SH-SY5Y (cell line): ENCODE data around the gene TNFSF10.

Experiments
- GATA2 ChIP-seq: IDR thresholded peaks from 2 replicates; pipeline ENCODE4 v1.6.1; 2011; ENCODE audit warnings: mild to moderate bottlenecking, low read depth, low read length
- GATA3 ChIP-seq: IDR thresholded peaks from 2 replicates; pipeline ENCODE4 v1.6.1; 2011; ENCODE audit warnings: low read depth, mild to moderate bottlenecking, low read length, moderate library complexity

Gene TNFSF10

DNA sequence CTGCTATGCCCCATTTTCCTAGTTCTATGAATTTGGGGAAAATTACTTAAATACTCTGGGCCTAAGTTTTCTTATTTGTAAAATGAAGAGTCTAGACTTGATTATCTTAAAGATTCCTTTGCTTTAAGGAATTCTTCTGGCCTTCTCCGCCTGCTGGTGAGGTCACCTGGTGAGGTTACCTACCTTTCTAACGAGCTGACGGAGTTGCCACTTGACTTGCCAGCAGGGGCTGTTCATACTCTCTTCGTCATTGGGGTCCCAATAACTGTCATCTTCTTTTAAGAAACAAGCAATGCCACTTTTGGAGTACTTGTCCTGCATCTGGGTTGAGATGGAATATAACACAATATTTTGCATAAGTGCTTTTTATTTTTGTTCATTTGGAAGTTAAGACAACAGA is 8.6 kb downstream of the TNFSF10 start:
- TF ChIP-seq GATA3 (no peak), GATA2 (no peak)

GRCh38 chr3:172513488-172513887 is 9.7 kb downstream of the TNFSF10 start:
- TF ChIP-seq GATA2 = no peak
- no peak for TF ChIP-seq GATA3

- TF ChIP-seq GATA2 (no peak), GATA3 (no peak)
Observed at GRCh38 chr3:172511783-172512762, 11.2 kb downstream of the TNFSF10 start.

- TF ChIP-seq GATA2 (no peak), GATA3 (no peak)
Observed at GRCh38 chr3:172506094-172506493, 17.1 kb downstream of the TNFSF10 start.

DNA sequence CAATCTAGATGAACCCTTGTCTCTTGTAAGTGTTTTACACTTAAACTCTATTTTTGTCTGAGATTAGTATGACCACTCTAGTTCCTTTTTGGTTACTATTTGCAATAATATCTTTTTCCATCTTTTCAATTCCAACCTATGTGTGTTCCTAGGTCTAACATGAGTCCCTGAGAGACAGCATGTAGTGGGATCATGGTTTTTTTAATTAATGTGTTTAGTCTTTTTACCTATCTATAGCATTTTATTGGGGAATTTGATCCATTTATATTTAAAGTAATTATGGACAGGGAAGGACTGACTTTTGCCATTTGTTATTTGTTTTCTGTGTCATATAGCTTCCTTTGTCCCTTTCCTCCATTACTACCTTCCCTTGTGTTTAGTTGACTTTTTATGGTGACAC is 21.7 kb downstream of the TNFSF10 start:
- TF ChIP-seq GATA2 = no peak
- no peak for TF ChIP-seq GATA3

DNA sequence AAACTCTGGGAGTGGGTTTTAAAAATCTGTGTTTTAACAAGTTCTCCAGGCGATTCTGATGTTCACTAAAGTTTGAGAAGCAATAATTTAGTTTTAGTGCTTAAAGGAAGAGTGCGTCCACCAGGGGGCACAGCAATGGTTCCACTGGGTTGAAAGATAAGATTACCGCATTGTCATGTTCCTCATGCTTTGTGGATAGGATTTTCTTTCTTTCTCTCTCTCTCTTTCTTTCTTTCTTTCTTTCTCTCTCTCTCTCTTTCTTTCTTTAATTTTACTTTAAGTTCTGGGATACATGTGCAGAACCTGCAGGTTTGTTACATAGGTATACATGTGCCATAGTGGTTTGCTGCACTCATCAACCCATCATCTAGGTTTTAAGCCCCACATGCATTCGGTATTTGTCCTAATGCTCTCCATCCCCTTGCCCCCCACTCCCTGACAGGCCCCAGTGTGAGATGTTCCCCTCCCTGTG is 33.0 kb downstream of the TNFSF10 start:
- peak; percentile 7; the same call in 1 of the 2 replicates for TF ChIP-seq GATA2

DNA sequence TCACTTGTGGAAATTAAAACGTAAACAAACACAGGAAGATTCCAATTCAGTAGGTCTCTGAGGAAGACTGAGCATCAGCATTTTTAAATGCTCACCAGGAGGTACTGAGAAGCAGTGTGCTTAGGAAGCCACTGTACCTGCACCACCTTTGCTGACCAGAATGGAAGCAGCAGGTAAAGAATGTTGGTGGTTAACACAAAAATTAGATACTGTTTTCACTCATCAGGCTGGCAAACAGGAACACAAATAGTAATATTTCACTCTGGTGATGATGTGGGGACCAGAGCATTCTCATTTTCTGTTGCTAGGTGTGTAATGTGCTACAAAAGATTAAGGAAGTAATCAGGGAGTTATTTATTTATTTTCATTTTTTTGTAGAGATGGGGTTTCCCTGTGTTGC is 45.1 kb downstream of the TNFSF10 start:
- TF ChIP-seq GATA2 (no peak), GATA3 (no peak)

DNA sequence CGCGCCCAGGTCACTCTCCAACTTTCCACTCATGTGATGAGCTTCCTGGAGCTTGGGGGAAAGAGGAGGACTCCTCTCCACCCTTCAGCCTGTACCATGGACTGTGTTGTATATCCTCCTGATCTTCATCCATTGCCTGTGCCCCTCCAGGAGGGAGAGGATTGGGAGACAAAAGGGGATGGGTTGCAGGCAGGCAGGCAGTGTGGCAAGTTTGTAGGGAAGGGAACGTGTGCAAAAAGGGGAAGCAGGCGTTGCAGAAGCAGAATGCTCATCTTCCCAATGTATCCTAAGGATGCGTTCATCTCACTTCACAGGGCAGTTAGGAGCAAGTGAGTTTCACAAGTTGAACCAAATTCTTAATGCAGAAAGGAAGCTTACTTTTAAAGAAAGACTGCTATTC is 46.9 kb downstream of the TNFSF10 start:
- TF ChIP-seq GATA3 (no peak), GATA2 (no peak)

GRCh38 chr3:172475703-172476102 is 47.5 kb downstream of the TNFSF10 start:
- TF ChIP-seq GATA3 = no peak
- TF ChIP-seq GATA2 = no peak

DNA sequence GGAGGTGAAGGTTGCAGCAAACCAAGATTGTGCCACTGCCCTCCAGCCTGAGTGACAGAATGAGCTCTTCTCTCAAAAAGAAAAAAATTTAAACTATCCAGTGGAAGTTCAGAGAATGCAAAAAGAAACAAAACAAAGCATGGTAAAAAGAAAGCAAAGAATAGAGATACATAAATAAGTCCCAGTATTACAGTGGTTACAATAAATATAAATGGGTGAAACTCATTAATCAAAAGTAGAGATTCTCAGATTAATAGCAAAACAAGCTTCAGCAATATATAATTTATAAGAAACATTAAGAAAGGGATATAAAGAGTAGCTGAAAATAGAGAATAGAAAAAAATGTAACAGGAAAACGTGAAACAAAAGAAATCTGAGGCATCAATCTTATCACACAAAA is 51.3 kb downstream of the TNFSF10 start:
- TF ChIP-seq GATA2 (no peak), GATA3 (no peak)

- TF ChIP-seq GATA3 = no peak
- TF ChIP-seq GATA2 = no peak
Observed at GRCh38 chr3:172470588-172470987, 52.6 kb downstream of the TNFSF10 start.

- TF ChIP-seq GATA2 (no peak), GATA3 (no peak)
Observed at GRCh38 chr3:172467170-172467824, 55.9 kb downstream of the TNFSF10 start.

GRCh38 chr3:172466553-172467130 is 56.6 kb downstream of the TNFSF10 start:
- TF ChIP-seq GATA3 = no peak
- TF ChIP-seq GATA2 = no peak

- TF ChIP-seq GATA2 (no peak), GATA3 (no peak)
Observed at GRCh38 chr3:172465281-172465680, 57.9 kb downstream of the TNFSF10 start.

- TF ChIP-seq GATA2 = no peak
- TF ChIP-seq GATA3 = no peak
Observed at GRCh38 chr3:172464306-172464705, 58.9 kb downstream of the TNFSF10 start.
